GM18507 (cell line): ENCODE data around the gene ANTKMT.
A peak's percentile ranks its signal among the peaks of the same experiment; 100 is the strongest.

Experiments
- DNase-seq: peaks from one replicate; pipeline ENCODE4 v3.0.0; 2011; ENCODE audit warnings: low read depth; ENCODE audit not compliant: insufficient read length; ENCODE audit errors: extremely low spot score
- FAIRE-seq: peaks from 2 replicates; lab custom pipeline; 2011; peaks lifted over from hg19 to GRCh38; lab: Jason Lieb, UNC

The ANTKMT gene

GRCh38 chr16:720990-721764, at the start of gene ANTKMT:
Gene ANTKMT (plus strand): TSS chr16:721146. CDS start chr16:721275, 129 bp downstream.
- FAIRE-seq (peak; percentile 86), DNase-seq (peak; percentile 85)

- FAIRE-seq = no peak
- DNase-seq = no peak
Measured at GRCh38 chr16:671353-672131, 49.4 kb upstream of the ANTKMT start.

GRCh38 chr16:672371-672770, 48.6 kb upstream of the ANTKMT start:
- DNase-seq (no peak), FAIRE-seq (no peak)

DNA sequence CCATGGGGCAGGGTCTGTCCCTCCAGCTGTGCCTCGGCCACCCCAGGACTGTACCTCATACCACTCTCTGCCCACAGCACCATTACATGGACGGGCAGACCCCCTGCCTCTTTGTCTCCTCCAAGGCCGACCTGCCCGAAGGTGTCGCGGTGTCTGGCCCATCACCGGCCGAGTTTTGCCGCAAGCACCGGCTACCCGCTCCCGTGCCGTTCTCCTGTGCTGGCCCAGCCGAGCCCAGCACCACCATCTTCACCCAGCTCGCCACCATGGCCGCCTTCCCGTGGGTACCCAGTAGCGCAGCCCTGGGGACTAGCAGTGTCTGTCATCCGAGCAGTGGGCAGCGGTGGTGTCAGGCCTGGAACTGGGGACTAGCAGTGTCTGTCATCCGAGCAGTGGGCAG, 48.1 kb upstream of the ANTKMT start:
- FAIRE-seq (no peak), DNase-seq (no peak)

GRCh38 chr16:673399-673991, 47.5 kb upstream of the ANTKMT start:
- DNase-seq (no peak), FAIRE-seq (no peak)

GRCh38 chr16:674214-674881, 46.6 kb upstream of the ANTKMT start:
- no peak for DNase-seq
- FAIRE-seq = no peak

GRCh38 chr16:674968-675883, 45.7 kb upstream of the ANTKMT start, which contains the start of gene RHBDL1:
Gene RHBDL1 (plus strand): TSS chr16:675671. CDS start chr16:675791, 120 bp downstream.
- FAIRE-seq (no peak), DNase-seq (no peak)

GRCh38 chr16:675884-676564, 44.9 kb upstream of the ANTKMT start:
- FAIRE-seq (no peak), DNase-seq (no peak)

- no peak for DNase-seq
- FAIRE-seq = no peak
Measured at GRCh38 chr16:676565-676902, 44.4 kb upstream of the ANTKMT start.

DNA sequence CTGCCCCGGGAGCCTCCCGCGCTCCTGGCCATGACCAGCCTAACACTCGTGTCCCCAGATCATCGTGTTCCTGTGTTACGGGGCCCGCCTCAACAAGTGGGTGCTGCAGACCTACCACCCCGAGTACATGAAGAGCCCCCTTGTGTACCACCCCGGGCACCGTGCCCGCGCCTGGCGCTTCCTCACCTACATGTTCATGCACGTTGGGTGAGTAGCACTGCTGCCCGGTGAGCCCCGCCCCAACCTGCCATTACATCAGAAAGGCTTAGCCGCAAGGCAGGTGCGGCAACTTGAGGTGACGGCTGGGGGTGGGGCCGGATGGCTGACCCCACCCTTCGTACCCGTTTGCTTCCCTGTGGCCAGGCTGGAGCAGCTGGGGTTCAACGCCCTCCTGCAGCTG, 44.0 kb upstream of the ANTKMT start:
- FAIRE-seq (no peak), DNase-seq (no peak)

DNA sequence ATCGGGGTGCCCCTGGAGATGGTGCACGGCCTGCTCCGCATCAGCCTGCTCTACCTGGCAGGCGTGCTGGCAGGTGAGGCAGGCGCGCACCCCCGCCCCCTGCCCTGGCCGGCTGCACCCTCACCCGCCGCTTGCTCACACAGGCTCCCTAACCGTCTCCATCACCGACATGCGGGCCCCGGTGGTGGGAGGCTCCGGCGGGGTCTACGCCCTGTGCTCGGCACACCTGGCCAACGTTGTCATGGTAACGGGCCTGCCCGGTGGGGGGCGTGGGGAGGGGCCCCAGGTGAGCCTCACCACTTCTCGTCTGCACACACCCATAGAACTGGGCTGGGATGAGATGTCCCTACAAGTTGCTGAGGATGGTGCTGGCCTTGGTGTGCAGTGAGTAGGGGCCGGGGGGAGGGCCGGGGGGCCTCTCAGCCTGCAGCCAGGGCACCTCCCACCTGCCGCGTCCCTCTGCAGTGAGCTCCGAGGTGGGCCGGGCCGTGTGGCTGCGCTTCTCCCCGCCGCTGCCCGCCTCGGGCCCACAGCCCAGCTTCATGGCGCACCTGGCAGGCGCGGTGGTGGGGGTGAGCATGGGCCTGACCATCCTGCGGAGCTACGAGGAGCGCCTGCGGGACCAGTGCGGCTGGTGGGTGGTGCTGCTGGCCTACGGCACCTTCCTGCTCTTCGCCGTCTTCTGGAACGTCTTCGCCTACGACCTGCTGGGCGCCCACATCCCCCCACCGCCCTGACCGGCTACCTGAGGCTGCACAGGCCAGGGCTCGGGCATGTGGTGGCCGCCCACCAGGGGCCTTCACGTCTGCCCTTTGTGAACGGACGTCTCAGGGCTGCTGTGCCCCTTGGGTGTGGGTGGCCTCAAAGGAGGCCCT, 43.4 kb upstream of the ANTKMT start:
- DNase-seq (no peak), FAIRE-seq (no peak)

DNA sequence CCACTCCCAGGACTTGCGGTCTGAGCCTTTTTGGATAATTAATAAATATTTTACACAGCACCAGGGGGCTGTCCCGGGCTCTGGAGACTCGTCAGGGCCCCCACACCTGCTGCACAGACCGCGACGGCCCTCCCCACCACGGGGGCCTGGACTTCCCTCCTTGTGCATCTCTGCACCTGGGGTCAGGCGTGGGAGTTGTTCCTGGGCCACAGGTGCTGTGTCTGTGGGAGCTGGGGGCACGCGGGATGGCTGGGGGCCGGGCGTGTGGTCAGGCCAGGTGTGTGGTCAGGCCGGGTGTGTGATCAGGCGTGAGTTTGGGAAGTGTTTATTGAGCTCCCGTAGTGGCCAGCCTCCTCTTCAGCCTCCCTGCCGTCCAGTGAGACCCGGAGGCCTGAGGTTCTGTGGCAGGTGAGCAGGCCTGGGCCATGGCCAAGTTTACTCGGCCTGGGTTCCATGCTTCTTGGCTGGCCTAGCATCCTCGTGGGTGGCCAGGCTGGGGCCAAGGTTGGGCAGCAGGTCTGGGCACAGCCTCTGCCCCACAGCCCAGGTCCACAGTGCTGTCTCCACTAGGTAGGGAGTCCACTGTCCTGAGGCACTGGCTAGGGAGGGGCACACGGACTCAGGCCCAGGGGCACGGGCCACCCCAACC, 42.6 kb upstream of the ANTKMT start:
- no peak for DNase-seq

GRCh38 chr16:678858-679813, 41.8 kb upstream of the ANTKMT start:
- FAIRE-seq (no peak), DNase-seq (no peak)

More for the DNA sequence above, 42.6 kb upstream of the ANTKMT start:
- FAIRE-seq = no peak

- FAIRE-seq (peak; percentile 73), DNase-seq (peak; percentile 62)
Measured at GRCh38 chr16:679814-680624, 40.9 kb upstream of the ANTKMT start, which contains the start of gene STUB1. Gene STUB1 (plus strand): TSS chr16:680410. CDS start chr16:680526, 116 bp downstream.

- no peak for DNase-seq
- no peak for FAIRE-seq
Measured at GRCh38 chr16:680625-680945, 40.4 kb upstream of the ANTKMT start.
